Activated naive CD4-positive, alpha-beta T cell treated with Interleukin-2 at 50 U/mL for 16 hours (primary cell): ENCODE data around the gene NRXN3.

Experiments
- DNase-seq: peaks from one replicate; pipeline ENCODE4 v3.0.0-alpha.2; 2020

The NRXN3 gene

GRCh38 chr14:78170203-78170602 lies at the start of gene NRXN3:
TSS of gene NRXN3 (plus strand) at chr14:78170373. CDS start at chr14:78243094, 72,721 bp downstream.
- DNase-seq = no peak

DNA sequence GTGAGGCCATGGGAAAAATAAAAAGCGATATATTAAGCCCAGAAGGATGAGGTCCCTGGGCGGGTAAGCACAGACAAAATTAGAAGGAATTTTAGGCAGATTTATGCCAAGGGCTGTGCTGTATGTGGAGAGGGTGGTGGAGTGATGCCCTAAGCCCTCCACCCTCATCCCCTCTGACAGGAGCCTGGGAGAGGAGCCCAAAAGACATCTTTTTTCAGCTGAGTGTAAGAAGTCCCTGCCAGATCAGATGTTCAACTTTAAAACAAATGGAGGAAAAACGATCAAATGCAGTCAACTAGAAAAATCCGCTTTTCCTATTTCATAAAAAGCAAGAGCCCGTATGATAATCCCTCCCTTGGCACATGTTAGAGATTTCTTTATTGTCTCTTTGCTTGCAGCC lies 47.7 kb upstream of the NRXN3 start:
- DNase-seq = no peak

DNA sequence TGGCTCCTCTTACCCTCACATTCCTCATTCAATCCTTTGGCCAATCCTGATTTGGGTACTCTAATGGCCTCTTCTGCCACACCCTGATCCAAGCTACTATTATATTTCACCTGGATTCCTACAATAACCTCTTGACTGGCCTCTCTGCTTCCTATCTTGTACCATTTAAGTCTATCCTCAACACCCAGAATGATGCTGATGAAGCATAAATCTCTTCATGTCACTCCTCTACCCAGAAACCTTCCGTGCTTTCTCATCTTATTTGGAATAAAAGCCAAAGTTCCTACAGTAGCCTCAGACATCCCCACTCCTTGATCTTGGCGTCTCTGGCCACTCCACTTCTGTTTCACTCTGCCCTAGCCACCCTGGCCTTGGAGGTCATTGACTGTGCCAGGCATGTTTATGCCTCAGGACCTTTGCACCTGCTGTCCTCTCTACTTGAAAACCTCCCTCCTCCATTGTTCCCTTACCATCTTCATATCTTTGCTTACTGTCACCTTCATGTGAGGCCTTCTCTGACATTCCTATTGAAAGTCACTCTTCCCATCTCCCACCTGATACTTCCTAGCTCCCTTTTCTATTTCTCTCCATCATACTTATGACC lies 46.4 kb upstream of the NRXN3 start:
- DNase-seq = no peak

DNA sequence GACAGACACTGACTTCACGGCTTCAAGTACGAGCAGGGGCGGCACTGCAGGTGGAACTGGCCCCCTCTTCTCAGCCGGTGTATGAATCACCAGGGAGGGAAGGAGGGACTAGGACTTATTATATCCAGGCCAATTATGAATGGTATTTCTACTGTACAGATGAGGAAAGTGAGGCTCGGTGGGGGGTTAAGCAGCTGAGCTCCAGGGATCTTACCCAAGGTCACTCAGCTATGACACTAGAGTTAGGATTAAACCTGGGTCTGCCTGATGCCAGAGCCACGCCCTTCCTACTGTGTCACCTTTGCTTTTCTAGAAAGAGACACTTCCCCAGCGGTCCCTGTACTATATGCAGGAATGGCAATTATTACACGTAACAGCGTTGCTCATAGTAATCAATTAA lies 42.2 kb upstream of the NRXN3 start:
- DNase-seq = no peak

DNA sequence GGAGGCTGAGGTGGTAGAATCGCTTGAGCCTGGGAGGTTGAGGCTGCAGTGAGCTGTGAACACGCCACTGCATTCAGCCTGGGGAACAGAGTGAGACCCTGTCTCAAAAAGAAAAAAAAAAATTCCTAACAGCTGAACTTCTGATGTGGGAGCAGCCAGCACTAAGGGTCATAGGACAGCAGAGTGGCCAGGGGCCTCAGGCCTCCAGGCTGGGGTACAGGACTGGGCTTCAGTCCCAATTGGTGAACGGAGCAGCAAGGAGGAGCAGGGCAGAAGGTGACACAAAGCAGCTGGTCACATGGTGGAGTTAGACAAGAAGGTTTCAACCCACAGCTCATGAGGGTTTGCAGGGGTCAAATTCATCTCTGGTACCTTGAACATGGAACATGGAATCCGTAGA lies 40.8 kb upstream of the NRXN3 start:
- no peak for DNase-seq

DNA sequence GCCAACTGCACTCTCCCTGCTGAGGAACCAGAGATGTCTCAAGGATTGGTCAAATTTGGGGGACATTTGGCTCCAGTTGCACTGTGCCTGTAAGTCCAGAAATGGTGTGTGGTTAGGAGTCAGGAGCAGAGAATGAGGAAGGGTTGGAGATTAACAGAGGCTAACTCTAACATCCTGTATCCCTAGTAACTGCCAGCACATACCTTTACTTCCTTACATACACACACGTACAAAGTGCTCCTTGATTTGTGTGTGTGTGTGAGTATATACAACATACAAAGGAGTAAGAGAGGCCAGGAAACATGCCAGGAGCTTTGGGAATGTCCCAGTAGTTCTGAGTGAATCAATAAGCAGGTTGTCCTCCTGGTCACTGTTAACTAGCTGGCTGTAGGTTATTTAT lies 39.8 kb upstream of the NRXN3 start:
- DNase-seq = no peak

- DNase-seq = no peak
These were observed 39.0 kb upstream of the NRXN3 start for GRCh38 chr14:78131201-78131600.

DNA sequence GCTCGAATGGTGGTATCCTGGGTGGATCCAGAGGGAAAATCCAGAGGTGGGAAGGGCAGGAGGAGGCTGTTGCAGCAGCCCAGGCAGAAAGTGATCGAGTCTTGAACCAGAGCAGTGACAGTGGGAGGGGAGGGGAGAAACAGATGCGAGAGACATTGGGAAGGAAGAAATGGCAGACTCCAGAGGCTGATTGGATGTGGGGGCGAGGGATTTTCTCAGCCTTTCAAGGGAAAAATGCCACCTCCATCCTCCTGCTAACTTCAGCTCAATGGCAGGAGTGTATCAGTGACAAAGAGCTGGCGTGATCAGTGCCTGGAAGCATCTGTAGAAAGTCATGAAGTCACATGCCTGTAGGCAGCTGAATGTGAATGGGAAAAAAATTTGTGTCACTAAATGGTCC lies 38.6 kb upstream of the NRXN3 start:
- DNase-seq = no peak

DNA sequence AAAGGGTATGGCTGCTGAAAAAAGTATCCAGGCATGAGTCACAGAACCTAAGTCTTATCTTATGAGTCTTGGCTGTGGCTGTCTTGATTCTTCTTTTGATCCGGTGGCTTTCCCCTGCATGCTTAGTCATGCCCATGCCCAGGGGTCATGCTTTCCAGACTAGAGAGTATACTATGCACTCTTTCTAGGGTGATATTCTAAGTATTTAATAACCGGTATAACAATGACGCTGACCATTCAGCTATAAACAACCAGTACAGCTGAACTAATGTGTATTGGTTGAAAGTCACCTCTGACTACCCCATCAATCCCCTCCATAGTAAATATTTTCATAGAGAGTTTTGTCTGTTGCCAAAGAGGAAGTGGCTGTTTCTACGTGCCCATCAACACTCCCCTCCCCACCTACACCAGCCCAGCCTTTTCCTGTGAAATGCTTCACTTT lies 34.7 kb upstream of the NRXN3 start:
- no peak for DNase-seq

- DNase-seq = no peak
These were observed 33.5 kb upstream of the NRXN3 start for GRCh38 chr14:78136695-78137094.

DNA sequence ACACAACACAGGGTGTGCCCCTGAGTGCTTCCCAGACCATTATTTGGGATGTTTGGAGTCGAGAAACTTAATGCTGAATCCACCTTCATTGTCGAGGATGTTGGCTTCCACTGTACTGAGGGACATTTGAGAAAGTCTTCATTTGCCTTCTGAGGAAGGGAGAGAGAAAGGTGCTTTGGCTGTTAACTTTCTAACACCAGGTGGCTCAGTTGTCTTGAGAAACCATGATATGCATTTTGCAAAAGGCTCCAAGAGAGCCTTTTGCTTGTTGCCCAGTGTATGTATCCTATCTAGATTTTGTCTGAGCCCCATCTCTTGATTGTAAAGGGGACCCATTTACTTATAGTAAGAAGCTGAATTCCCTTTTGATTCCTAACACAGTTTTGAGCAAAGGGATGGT lies 28.6 kb upstream of the NRXN3 start:
- no peak for DNase-seq

- no peak for DNase-seq
These were observed 27.2 kb upstream of the NRXN3 start for GRCh38 chr14:78142998-78143397.

- DNase-seq = no peak
These were observed 26.6 kb upstream of the NRXN3 start for GRCh38 chr14:78143489-78144145.

- no peak for DNase-seq
These were observed 17.7 kb upstream of the NRXN3 start for GRCh38 chr14:78152201-78153063.

DNA sequence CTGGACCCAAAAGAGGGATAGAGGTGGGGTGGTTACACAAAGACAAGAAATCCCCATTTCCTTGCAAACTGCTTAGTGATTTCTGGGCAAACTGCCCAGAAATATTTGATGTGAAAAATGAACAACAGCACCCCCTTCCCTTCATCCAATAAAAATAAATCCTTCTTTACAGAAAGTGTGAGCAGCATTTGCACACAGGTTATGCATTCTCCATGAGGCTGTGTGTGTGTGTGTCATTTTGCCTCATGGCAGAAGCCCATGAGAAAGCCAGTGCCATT lies 17.2 kb upstream of the NRXN3 start:
- no peak for DNase-seq

DNA sequence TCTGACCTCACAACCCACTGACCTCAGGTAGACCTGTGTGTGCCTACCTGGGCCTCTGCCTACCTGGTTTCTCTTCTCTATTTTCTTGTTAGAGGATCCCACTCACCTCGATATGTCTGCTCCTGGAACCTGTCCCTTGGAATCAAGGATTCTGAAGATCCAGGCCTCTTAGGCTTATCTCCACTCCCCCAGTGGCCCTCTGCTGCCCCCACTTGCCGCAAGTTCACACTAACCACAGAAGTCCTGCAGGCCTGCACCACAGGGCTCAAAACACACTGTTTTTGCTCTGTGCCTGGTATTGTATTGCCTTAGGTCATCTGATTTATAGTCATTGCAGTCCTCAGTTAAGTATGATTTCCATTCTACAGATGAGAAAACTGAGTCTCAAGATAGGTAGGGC lies 15.3 kb upstream of the NRXN3 start:
- no peak for DNase-seq

- DNase-seq = no peak
These were observed 14.0 kb upstream of the NRXN3 start for GRCh38 chr14:78156196-78156595.

DNA sequence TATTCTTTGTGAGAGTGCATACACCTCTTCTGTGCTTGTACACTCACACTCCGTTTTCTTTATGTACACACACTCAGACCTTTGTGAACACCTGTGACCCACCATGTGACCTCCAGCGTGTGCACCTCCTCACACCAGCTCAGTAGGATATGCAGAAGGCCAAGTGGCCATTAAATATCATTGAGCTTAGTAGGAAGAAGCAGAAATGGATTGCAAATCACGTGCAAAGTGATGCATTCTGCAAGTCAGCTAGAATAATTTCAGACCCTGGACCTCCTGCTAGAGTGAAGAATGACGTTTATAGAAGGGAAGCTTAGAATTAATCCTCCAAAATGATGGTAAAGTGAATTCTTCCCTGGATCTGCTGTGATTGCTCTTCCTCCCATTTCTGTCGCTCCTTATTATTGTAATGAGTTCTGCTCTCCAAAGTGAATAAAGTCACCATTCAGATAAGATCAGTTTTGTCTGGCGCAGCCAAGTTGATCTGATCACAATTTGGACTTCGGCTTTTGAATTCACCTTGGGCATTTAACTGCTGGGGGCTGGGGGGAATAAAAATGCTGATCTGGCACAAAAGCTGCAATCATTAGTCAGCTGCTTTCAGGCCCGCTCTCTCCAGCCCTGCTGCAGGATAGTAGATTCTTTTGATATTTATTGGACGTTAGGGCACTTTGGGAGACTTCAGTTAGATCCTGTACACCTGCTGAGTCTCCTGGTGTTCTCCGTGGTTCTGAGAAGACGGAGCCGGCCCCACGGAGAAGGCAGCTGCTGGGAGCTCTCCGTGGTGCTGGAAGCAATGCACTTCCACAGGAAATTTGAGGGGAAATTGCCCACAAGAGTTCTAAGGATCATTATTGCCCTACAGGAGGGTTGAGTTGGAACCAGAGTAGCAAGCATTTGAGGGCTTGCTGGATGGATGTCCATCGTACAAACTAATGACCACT lies 12.4 kb upstream of the NRXN3 start:
- DNase-seq = no peak

GRCh38 chr14:78162202-78162601 lies 8.0 kb upstream of the NRXN3 start:
- no peak for DNase-seq

DNA sequence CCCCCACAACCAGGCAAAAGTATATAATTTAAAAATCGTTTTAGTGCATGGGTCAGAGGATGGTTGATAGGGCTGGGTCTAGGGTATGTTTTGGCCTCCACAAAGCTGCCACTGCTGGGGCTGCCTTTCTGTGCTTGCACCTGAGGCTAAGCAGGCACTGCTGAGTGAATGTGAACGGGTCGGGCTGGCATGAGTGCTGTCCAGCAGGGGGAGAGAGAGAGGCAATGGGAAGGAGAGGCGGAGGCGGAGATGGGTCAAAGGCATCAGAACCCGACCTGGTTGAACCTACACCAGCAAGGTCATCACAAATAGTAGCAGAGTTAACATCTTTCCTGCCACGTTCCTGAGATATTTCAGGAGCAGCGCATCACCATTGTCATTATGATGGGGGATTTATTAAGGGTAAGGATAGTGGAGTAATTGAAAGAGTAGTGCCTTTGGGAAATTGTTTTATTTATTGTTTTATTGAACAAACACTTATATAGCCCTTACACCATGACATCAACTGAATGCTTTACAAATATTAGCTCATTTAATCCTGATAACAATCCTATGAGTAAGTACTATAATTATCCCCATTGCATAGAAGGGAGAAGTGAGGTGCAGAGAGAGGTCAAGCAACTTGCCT lies 5.8 kb upstream of the NRXN3 start:
- DNase-seq = no peak

DNA sequence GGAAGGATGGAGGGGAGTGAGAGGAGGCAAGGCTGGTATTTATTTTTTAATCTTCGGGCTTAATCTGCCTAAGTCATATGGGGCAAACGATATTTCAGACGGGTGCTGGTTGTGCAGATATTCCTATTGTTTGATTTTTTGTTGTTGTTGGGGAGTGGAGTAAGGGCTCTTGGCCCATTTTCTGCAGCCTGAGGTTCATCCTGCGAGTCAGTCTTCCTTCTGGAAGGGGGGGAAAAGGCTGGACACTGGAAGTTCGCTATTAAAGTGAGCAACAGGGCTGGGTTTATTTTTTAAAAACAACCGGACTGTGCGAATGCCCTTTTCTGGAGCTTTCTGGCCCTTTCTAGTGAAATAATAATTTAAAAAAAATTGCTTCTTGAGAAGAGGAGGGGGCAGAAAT lies 2.3 kb downstream of the NRXN3 start:
- DNase-seq = no peak

DNA sequence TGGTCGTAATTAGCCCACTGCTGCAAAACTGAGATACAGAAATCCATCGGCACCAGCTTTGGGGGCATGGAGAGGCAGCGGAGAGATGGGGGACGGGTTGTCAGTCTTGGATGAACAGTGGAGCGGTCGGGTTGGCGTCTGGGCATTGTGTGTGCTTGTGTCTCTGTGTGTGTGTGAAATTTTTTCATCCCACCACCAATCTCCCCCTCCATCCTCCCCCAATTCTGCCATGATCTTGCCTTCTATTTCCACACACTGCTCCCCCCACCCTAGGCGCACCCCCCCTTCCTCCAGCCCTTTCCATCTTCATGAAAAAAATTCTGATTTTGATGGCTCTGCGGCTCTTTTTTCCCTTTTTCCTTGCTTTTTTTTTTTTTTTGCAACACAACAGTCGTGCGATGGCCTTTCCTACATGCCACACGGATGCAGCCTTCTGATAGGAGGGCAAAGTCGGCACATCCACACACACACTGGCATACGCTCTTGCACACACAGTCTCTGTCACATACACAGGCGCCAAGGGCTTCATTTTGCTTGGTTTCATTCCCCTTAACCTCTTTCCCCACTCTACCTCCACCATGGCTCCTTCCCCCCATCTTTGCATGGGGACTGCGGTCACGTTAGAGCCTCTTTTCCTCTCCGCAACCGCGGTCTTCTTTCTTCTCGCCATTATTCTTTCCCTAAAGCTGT lies 3.3 kb downstream of the NRXN3 start:
- no peak for DNase-seq
